ENCODE data around the gene TSSC4.

Gene TSSC4

GRCh38 chr11:2440646-2441045 lies 40.1 kb downstream of the TSSC4 start:
- TF ChIP-seq, protein P1, sequence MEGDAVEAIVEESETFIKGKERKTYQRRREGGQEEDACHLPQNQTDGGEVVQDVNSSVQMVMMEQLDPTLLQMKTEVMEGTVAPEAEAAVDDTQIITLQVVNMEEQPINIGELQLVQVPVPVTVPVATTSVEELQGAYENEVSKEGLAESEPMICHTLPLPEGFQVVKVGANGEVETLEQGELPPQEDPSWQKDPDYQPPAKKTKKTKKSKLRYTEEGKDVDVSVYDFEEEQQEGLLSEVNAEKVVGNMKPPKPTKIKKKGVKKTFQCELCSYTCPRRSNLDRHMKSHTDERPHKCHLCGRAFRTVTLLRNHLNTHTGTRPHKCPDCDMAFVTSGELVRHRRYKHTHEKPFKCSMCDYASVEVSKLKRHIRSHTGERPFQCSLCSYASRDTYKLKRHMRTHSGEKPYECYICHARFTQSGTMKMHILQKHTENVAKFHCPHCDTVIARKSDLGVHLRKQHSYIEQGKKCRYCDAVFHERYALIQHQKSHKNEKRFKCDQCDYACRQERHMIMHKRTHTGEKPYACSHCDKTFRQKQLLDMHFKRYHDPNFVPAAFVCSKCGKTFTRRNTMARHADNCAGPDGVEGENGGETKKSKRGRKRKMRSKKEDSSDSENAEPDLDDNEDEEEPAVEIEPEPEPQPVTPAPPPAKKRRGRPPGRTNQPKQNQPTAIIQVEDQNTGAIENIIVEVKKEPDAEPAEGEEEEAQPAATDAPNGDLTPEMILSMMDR (IDR thresholded peaks at IDR 0.05; ENCODE audit: control insufficient read depth, extremely low read depth, insufficient read depth): no peak
- DNase-seq (ENCODE audit: low read depth): no peak
- H3K4me3 ChIP-seq (ENCODE audit: low read depth, low read length): no peak overlapping the region

DNA sequence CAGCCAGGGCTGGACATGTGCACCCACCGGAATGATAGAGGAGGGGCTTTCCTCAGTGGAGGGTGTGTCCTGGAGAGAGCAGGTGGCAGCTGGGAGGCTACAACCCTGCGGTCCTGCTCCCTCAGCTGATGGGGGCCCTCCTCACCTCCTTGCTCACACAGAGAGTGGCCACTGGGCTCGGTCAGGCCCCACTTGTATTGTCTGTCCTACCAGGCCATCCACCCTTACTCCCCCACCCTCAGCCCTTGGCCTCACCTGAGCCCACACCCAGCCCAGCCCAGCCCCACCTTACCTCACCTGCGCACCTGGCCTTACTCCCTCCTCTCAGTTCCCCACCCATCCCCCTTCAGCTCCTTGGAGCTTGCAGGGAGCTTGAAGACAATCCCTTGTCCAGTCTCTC lies 40.6 kb downstream of the TSSC4 start:
- no peak overlapping the region for H3K4me3 ChIP-seq (ENCODE audit: low read depth, low read length)
- TF ChIP-seq, protein P1 (IDR thresholded peaks at IDR 0.05; ENCODE audit: control insufficient read depth, extremely low read depth, insufficient read depth): no peak
- DNase-seq (ENCODE audit: low read depth): no peak

DNA sequence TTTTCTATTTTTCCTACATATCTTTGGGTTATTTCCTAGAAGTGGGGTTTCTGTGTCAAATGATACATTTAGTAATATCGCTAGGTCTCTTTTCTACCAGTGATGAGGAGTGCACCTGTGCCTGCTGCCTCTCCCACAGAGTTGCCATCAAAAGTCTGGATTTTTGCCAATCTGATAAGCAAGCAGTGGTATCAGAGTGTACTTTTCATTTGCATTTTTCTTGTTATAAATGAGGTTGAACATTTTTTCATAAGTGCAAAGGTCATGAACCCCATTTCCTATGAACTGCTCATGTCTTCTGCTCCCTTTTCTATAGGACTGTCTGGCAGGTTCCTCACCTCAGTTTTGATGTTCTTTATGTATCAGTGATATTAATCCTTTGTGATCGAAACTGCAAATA lies 42.0 kb downstream of the TSSC4 start:
- H3K4me3 ChIP-seq (ENCODE audit: low read depth, low read length): no peak overlapping the region
- DNase-seq (ENCODE audit: low read depth): peak; percentile 6
- TF ChIP-seq, protein P1 (IDR thresholded peaks at IDR 0.05; ENCODE audit: control insufficient read depth, extremely low read depth, insufficient read depth): no peak

DNA sequence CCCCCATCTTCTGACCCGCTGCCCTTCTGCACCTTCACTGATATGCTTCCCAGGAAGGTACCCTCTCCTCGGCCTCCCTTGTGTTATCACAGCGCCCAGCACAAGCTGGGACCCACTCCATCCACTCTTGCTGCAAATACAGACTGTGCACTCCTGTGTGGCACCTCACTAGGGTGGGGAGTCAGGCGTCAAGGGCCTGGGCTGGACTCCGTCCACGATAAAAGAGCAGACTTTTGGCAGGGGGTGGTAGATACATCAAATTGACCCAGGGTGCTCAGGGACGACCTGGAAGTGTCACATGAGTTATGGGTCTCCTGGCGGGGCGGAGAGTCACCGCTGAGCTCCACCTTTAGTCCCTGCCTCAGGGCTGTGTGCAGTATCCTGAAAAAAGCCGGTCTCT lies 42.9 kb downstream of the TSSC4 start:
- no peak for DNase-seq (ENCODE audit: low read depth)
- no peak overlapping the region for H3K4me3 ChIP-seq (ENCODE audit: low read depth, low read length)
- TF ChIP-seq, protein P1 (IDR thresholded peaks at IDR 0.05; ENCODE audit: control insufficient read depth, extremely low read depth, insufficient read depth): no peak

- peak within 1 kb of the TSS; percentile 44 for H3K4me3 ChIP-seq (ENCODE audit: low read depth, low read length)
- TF ChIP-seq, protein P1 (IDR thresholded peaks at IDR 0.05; ENCODE audit: control insufficient read depth, extremely low read depth, insufficient read depth): no peak
- DNase-seq (ENCODE audit: low read depth): no peak
These were observed 43.6 kb downstream of the TSSC4 start, which contains the start of gene TRPM5 for GRCh38 chr11:2443881-2444820. TSS of gene TRPM5 (minus strand) at chr11:2444514. CDS start at chr11:2423036, 21,478 bp downstream.

GRCh38 chr11:2444821-2445745 lies 44.5 kb downstream of the TSSC4 start, which contains the start of gene KCNQ1:
TSS of gene KCNQ1 (plus strand) at chr11:2445008. CDS start at chr11:2445099, 91 bp downstream.
- peak within 1 kb of the TSS; percentile 44 for H3K4me3 ChIP-seq (ENCODE audit: low read depth, low read length)
- TF ChIP-seq, protein P1 (IDR thresholded peaks at IDR 0.05; ENCODE audit: control insufficient read depth, extremely low read depth, insufficient read depth): no peak
- DNase-seq (ENCODE audit: low read depth): peak; percentile 4
